Measurements from ENCODE around the gene CCDC190. TPM values are rescaled to one million over a fixed set of nuclear protein-coding genes. Genes with fewer than 3 reads are reported as not detected.

The CCDC190 gene
- total RNA-seq, 2 experiments from 2014 or later: not detected

DNA sequence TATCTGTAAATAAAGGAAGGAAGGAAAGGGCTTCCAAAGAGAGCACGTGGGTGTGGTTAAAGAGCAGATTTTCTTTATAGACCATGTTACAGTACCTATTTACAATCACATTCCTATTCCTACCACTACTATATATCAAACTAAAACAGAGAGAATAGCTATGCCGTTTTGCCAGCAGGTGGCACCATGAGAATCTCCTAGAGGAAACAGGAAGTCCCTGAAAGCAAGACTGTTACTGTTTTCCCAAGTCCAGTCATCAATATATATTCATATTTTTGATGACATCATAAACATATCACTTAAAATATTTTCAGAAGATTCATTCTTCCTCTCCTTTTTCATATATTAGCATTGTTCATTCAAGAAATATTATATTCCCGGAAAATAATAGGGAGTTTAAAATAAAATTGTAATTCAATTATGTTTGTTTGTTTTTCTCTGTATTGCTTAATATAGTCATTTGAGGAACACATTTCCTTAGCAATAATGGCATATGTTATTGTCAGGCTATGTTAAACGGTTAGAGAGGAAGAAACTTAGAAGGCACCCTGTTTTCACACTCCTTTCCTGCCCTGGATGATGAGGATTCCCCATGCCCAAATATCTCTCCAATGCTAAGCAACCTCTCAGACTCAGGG is 6.6 kb downstream of the CCDC190 start:
- ChIA-PET CTCF (interaction anchor here (0.7 to 2.1 kb wide), 14 partner anchors 9 to 468 kb away, joined by 3 to 32 read pairs (median 4); no protein-coding TSS in a partner anchor), POLR2A (interaction anchor here (0.6 kb wide), 1 partner anchor 647 kb away, joined by 3 read pairs; no protein-coding TSS in a partner anchor)
- H3K36me3 Mint-ChIP-seq (ENCODE audit: low read depth): no peaks in the 10 kb centered on the region
- TF ChIP-seq, protein P1, sequence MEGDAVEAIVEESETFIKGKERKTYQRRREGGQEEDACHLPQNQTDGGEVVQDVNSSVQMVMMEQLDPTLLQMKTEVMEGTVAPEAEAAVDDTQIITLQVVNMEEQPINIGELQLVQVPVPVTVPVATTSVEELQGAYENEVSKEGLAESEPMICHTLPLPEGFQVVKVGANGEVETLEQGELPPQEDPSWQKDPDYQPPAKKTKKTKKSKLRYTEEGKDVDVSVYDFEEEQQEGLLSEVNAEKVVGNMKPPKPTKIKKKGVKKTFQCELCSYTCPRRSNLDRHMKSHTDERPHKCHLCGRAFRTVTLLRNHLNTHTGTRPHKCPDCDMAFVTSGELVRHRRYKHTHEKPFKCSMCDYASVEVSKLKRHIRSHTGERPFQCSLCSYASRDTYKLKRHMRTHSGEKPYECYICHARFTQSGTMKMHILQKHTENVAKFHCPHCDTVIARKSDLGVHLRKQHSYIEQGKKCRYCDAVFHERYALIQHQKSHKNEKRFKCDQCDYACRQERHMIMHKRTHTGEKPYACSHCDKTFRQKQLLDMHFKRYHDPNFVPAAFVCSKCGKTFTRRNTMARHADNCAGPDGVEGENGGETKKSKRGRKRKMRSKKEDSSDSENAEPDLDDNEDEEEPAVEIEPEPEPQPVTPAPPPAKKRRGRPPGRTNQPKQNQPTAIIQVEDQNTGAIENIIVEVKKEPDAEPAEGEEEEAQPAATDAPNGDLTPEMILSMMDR (IDR thresholded peaks at IDR 0.05): peak; percentile 70
- H3K4me3 Mint-ChIP-seq: no peak overlapping the region
- H3K27me3 Mint-ChIP-seq: peaks cover 5% of the 10 kb centered on the region
- H3K27ac Mint-ChIP-seq: no peak overlapping the region
- H3K4me1 Mint-ChIP-seq (ENCODE audit: low read depth): no peaks in the 10 kb centered on the region
- DNase-seq: peak; percentile 74
- ATAC-seq: peak; percentile 49
- H3K9me3 Mint-ChIP-seq: no peaks in the 10 kb centered on the region
- intact Hi-C loops (cut with micrococcal nuclease): loop anchor here (10.0 kb wide), 1 partner anchor 460 kb away; no protein-coding TSS in a partner anchor

DNA sequence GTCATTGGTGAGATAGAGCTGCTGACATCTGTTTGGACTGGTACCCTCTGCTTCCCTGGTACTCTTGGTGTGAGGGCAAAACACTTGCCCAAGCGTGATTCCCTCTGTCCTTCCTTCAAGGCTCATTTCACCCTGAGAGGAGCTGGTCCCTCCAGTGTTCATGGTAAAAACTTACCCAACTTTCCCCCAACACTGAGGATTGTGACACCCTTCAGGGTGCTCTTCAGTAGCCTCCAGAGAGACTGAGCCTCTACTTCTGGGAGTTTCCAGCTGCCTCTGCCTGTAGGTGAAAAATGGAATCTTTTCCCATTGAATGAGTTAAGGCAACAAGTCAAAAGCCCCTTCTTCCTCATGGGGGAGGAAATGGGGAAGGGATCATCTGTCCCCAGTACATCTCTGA is 9.6 kb downstream of the CCDC190 start:
- ChIA-PET CTCF (no interaction called here), POLR2A (no interaction called here)
- Mint-ChIP-seq H3K36me3 (ENCODE audit: low read depth) (no peaks in the 10 kb centered on the region), H3K4me1 (ENCODE audit: low read depth) (no peaks in the 10 kb centered on the region), H3K27me3 (peaks cover 7% of the 10 kb centered on the region), H3K27ac (no peak overlapping the region), H3K4me3 (no peak overlapping the region), H3K9me3 (no peaks in the 10 kb centered on the region)
- TF ChIP-seq, protein P1 (IDR thresholded peaks at IDR 0.05): no peak
- intact Hi-C loops (cut with micrococcal nuclease): loop anchor here (10.0 kb wide), 1 partner anchor 463 kb away; no protein-coding TSS in a partner anchor
- DNase-seq (no peak), ATAC-seq (no peak)

DNA sequence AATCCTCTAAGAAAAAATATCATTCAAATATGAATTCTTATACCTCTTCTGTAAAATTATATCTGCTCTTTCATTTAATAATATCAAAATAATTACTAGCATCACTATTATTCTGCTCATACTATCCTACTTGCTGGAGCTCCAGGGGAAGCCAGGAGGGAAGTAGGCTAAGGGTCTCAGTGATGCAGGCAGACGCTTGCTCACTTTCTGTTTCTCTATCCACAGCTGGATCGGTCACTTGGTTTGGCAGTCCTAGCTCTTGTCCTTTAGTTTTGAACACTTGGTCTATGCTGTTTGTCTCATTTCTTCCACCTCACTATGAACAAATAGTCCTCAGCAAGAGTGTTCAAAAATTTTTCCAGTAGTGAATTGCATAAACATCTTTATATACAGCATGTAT is 11.3 kb downstream of the CCDC190 start:
- POLR2A ChIA-PET: no interaction called here
- TF ChIP-seq, protein P1 (IDR thresholded peaks at IDR 0.05): no peak
- H3K9me3 Mint-ChIP-seq: no peaks in the 10 kb centered on the region

DNA sequence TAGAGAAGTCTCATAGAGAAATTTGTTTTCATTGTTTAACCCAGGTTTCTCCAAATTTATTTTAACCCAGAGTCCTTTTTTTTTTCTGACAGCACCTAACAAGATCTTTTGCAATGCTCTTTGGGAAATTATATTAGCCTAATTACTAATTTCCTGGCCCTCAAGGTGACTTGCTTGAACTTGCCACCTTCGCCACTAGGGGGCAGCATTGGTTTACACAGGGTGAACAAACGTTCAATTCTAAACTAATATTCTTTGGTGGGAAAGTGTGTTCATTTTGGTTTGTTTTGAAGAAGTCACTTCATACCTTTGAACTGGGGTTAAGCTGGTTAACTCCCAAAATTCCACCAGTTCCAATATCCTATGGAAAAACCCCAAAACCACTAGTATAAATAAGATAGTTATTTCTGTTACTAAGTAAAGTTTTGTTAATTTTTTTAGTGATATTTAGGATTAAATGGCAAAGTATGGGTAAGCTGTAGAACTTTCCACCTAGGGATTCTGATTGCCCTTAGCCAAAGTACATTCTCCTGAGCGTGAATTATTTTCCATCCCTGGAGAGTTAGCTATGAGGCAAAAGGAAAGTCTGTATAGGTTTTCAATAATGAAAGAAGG is 13.0 kb downstream of the CCDC190 start:
- TF ChIP-seq, protein P1 (IDR thresholded peaks at IDR 0.05): peak; percentile 87
- peak; percentile 65 for ATAC-seq
- intact Hi-C loops (cut with micrococcal nuclease): loop anchor here (2.0 kb wide), 1 partner anchor 327 kb away; no protein-coding TSS in a partner anchor

More for the DNA sequence above, 11.3 kb downstream of the CCDC190 start:
- no peaks in the 10 kb centered on the region for H3K4me1 Mint-ChIP-seq (ENCODE audit: low read depth)
- intact Hi-C loops (cut with micrococcal nuclease): loop anchor here (2.0 to 10.0 kb wide), 2 partner anchors 325 to 465 kb away; no protein-coding TSS in a partner anchor
- ATAC-seq: no peak
- H3K27me3 Mint-ChIP-seq: peaks cover 7% of the 10 kb centered on the region
- no peak for DNase-seq
- no peak overlapping the region for H3K27ac Mint-ChIP-seq
- no peaks in the 10 kb centered on the region for H3K36me3 Mint-ChIP-seq (ENCODE audit: low read depth)
- CTCF ChIA-PET: interaction anchor here (0.7 to 1.7 kb wide), 3 partner anchors 221 to 466 kb away, joined by 3 to 10 read pairs (median 3); partner anchors contain the start of gene RGS4
- no peak overlapping the region for H3K4me3 Mint-ChIP-seq

More for the DNA sequence above, 13.0 kb downstream of the CCDC190 start:
- Mint-ChIP-seq H3K9me3 (no peaks in the 10 kb centered on the region), H3K36me3 (ENCODE audit: low read depth) (no peaks in the 10 kb centered on the region), H3K4me1 (ENCODE audit: low read depth) (no peaks in the 10 kb centered on the region), H3K27me3 (peaks cover 7% of the 10 kb centered on the region), H3K27ac (no peak overlapping the region), H3K4me3 (no peak overlapping the region)
- ChIA-PET CTCF (interaction anchor here (0.7 to 3.3 kb wide), 29 partner anchors 10 to 479 kb away, joined by 3 to 34 read pairs (median 3); partner anchors contain the start of gene RGS4), POLR2A (no interaction called here)
- peak; percentile 89 for DNase-seq

Measured in activated CD8-positive, alpha-beta T cell treated with anti-CD3 and anti-CD28 coated beads for 36 hours (primary cell).